Kidney capillary endothelial cell (primary cell): ENCODE measurements around the gene SH3D19.
"Not testable (repeated sequence)": the region's sequence is repeated elsewhere in the genome, so short reads cannot be mapped to it uniquely, and the experiment has no call there.

Experiments used
- DNase-seq: peaks from one replicate; pipeline ENCODE4 v3.0.0-alpha.2; 2018; ENCODE audit warnings: low spot score

SH3D19 gene

GRCh38 chr4:151276787-151277562, 48.4 kb downstream of the SH3D19 start, which contains the start of gene PRSS48:
PRSS48 (plus strand) TSS chr4:151277161; CDS start chr4:151277173, 12 bp downstream.
- peak; percentile 60 for DNase-seq

GRCh38 chr4:151268905-151269304, 56.5 kb downstream of the SH3D19 start:
- DNase-seq, result not testable (repeated sequence)

- DNase-seq, result no peak
These were observed 57.4 kb downstream of the SH3D19 start for GRCh38 chr4:151267822-151268535.

GRCh38 chr4:151267104-151267503, 58.3 kb downstream of the SH3D19 start:
- no peak for DNase-seq

- DNase-seq, result no peak
These were observed 58.9 kb downstream of the SH3D19 start for GRCh38 chr4:151266497-151266896.

- DNase-seq, result no peak
These were observed 62.0 kb downstream of the SH3D19 start for GRCh38 chr4:151263455-151263854.

- no peak for DNase-seq
These were observed 64.9 kb downstream of the SH3D19 start for GRCh38 chr4:151260526-151260925.

- DNase-seq, result no peak
These were observed 65.7 kb downstream of the SH3D19 start for GRCh38 chr4:151259752-151260151.

- DNase-seq, result no peak
These were observed 67.7 kb downstream of the SH3D19 start for GRCh38 chr4:151257704-151258103.

- DNase-seq, result no peak
These were observed 69.3 kb downstream of the SH3D19 start for GRCh38 chr4:151256134-151256533.

GRCh38 chr4:151255680-151256079, 69.7 kb downstream of the SH3D19 start:
- DNase-seq, result not testable (repeated sequence)

GRCh38 chr4:151255226-151255625, 70.2 kb downstream of the SH3D19 start:
- not testable (repeated sequence) for DNase-seq

- DNase-seq, result peak; percentile 24
These were observed 73.7 kb downstream of the SH3D19 start for GRCh38 chr4:151251603-151252304.

GRCh38 chr4:151250706-151251105, 74.7 kb downstream of the SH3D19 start:
- DNase-seq, result no peak

- DNase-seq, result no peak
These were observed 76.9 kb downstream of the SH3D19 start for GRCh38 chr4:151248519-151248918.

- no peak for DNase-seq
These were observed 78.0 kb downstream of the SH3D19 start for GRCh38 chr4:151247395-151247794.

- DNase-seq, result no peak
These were observed 78.7 kb downstream of the SH3D19 start for GRCh38 chr4:151246742-151247141.

- DNase-seq, result no peak
These were observed 83.1 kb downstream of the SH3D19 start for GRCh38 chr4:151242305-151242704.

- no peak for DNase-seq
These were observed 85.8 kb downstream of the SH3D19 start for GRCh38 chr4:151239608-151240007.

GRCh38 chr4:151238477-151238876, 86.9 kb downstream of the SH3D19 start:
- DNase-seq, result no peak

GRCh38 chr4:151236036-151236435, 89.4 kb downstream of the SH3D19 start:
- no peak for DNase-seq

- DNase-seq, result not testable (repeated sequence)
These were observed 90.0 kb downstream of the SH3D19 start for GRCh38 chr4:151235373-151235772.

- no peak for DNase-seq
These were observed 91.8 kb downstream of the SH3D19 start for GRCh38 chr4:151233600-151233999.
